Measurements from ENCODE around the gene PAQR9.

- TF ChIP-seq CTCF (IDR thresholded peaks at IDR 0.05 in 2 of 3, conservative IDR thresholded peaks at IDR 0.05 in 1 of 3; ENCODE audit: insufficient read depth in 2 of 3, low read depth in 1 of 3, low read length in 3 of 3) (no peak), GABPA (tag; conservative IDR thresholded peaks at IDR 0.05; ENCODE audit: low read depth) (no peak), CEBPG (CRISPR knock-in tag; IDR thresholded peaks at IDR 0.05) (no peak), CEBPG (tag; conservative IDR thresholded peaks at IDR 0.05 in 1 of 2, IDR thresholded peaks at IDR 0.05 in 1 of 2) (no peak), MEIS2 (IDR thresholded peaks at IDR 0.05; ENCODE audit: partially characterized antibody) (no peak), NUFIP1 (IDR thresholded peaks at IDR 0.05; ENCODE audit: partially characterized antibody) (no peak), PHF8 (IDR thresholded peaks at IDR 0.05; ENCODE audit: borderline replicate concordance, low read length) (no peak), NFYB (IDR thresholded peaks at IDR 0.05; ENCODE audit: extremely low read depth, insufficient read length) (no peak), JUND (IDR thresholded peaks at IDR 0.05; ENCODE audit: borderline replicate concordance, low read depth, low read length) (no peak), JUND (tag; IDR thresholded peaks at IDR 0.05; ENCODE audit: borderline replicate concordance, low read depth, low read length) (no peak), ZBTB26 (CRISPR knock-in tag; IDR thresholded peaks at IDR 0.05) (no peak), SIX5 (IDR thresholded peaks at IDR 0.05; ENCODE audit: borderline replicate concordance in 1 of 2, insufficient read depth in 1 of 2, low read depth in 1 of 2, low read length in 2 of 2) (no peak), MAFF (IDR thresholded peaks at IDR 0.05; ENCODE audit: low read length) (no peak), SIN3B (IDR thresholded peaks at IDR 0.05; ENCODE audit: low read depth) (no peak)
These were observed 19.1 kb downstream of the PAQR9 start for GRCh38 chr3:142944342-142944741.

Measured in K562 (cell line).